Measurements from ENCODE around the gene CRABP1. TPM values are rescaled to one million over a fixed set of nuclear protein-coding genes. Genes with fewer than 3 reads are reported as not detected.

The CRABP1 gene
- total RNA-seq, 1 donor from 2014 or later = not detected

GRCh38 chr15:78392430-78392829 lies 52.3 kb downstream of the CRABP1 start:
- no peak for TF ChIP-seq CTCF (IDR thresholded peaks at IDR 0.05; ENCODE audit: insufficient read depth, low read length, severe bottlenecking)
- no peak overlapping the region for H3K4me3 ChIP-seq (ENCODE audit: low read depth, low read length)
- FAIRE-seq = no peak
- DNase-seq (ENCODE audit: low read depth) = peak; percentile 37
- peaks cover 2% of the 10 kb centered on the region for H3K27me3 ChIP-seq (ENCODE audit: control insufficient read depth, insufficient read depth, low read length)
- no peaks in the 10 kb centered on the region for H3K36me3 ChIP-seq (ENCODE audit: control insufficient read depth, insufficient read depth, low read length)

GRCh38 chr15:78393137-78393536 lies 53.0 kb downstream of the CRABP1 start:
- Histone ChIP-seq H3K4me3 (ENCODE audit: low read depth, low read length) (no peak overlapping the region), H3K36me3 (ENCODE audit: control insufficient read depth, insufficient read depth, low read length) (no peaks in the 10 kb centered on the region), H3K27me3 (ENCODE audit: control insufficient read depth, insufficient read depth, low read length) (peaks cover 2% of the 10 kb centered on the region)
- DNase-seq (ENCODE audit: low read depth) (no peak), FAIRE-seq (no peak)
- no peak for TF ChIP-seq CTCF (IDR thresholded peaks at IDR 0.05; ENCODE audit: insufficient read depth, low read length, severe bottlenecking)

- no peak for TF ChIP-seq CTCF (IDR thresholded peaks at IDR 0.05; ENCODE audit: insufficient read depth, low read length, severe bottlenecking)
- Histone ChIP-seq H3K27me3 (ENCODE audit: control insufficient read depth, insufficient read depth, low read length) (no peaks in the 10 kb centered on the region), H3K36me3 (ENCODE audit: control insufficient read depth, insufficient read depth, low read length) (no peaks in the 10 kb centered on the region), H3K4me3 (ENCODE audit: low read depth, low read length) (no peak overlapping the region)
- FAIRE-seq (no peak), DNase-seq (ENCODE audit: low read depth) (no peak)
These were observed 53.9 kb downstream of the CRABP1 start for GRCh38 chr15:78394026-78394425.

GRCh38 chr15:78394981-78395616 lies 54.9 kb downstream of the CRABP1 start:
- DNase-seq (ENCODE audit: low read depth) (no peak), FAIRE-seq (no peak)
- Histone ChIP-seq H3K4me3 (ENCODE audit: low read depth, low read length) (no peak overlapping the region), H3K36me3 (ENCODE audit: control insufficient read depth, insufficient read depth, low read length) (no peaks in the 10 kb centered on the region), H3K27me3 (ENCODE audit: control insufficient read depth, insufficient read depth, low read length) (no peaks in the 10 kb centered on the region)
- no peak for TF ChIP-seq CTCF (IDR thresholded peaks at IDR 0.05; ENCODE audit: insufficient read depth, low read length, severe bottlenecking)

GRCh38 chr15:78396186-78396814 lies 56.1 kb downstream of the CRABP1 start:
- H3K36me3 ChIP-seq (ENCODE audit: control insufficient read depth, insufficient read depth, low read length) = no peaks in the 10 kb centered on the region
- no peak for DNase-seq (ENCODE audit: low read depth)
- FAIRE-seq = peak; percentile 64
- no peak for TF ChIP-seq CTCF (IDR thresholded peaks at IDR 0.05; ENCODE audit: insufficient read depth, low read length, severe bottlenecking)
- no peak overlapping the region for H3K4me3 ChIP-seq (ENCODE audit: low read depth, low read length)
- no peaks in the 10 kb centered on the region for H3K27me3 ChIP-seq (ENCODE audit: control insufficient read depth, insufficient read depth, low read length)
